GM12872 (cell line): Measurements from ENCODE around the gene RCL1.

Experiments used
- TF ChIP-seq, protein P1 (sequence below): IDR thresholded peaks from 3 replicates; pipeline ENCODE4 v1.5.1; 2011; ENCODE audit warnings: low read depth, mild to moderate bottlenecking, low read length, moderate library complexity; ENCODE audit not compliant: insufficient read depth

The RCL1 gene

DNA sequence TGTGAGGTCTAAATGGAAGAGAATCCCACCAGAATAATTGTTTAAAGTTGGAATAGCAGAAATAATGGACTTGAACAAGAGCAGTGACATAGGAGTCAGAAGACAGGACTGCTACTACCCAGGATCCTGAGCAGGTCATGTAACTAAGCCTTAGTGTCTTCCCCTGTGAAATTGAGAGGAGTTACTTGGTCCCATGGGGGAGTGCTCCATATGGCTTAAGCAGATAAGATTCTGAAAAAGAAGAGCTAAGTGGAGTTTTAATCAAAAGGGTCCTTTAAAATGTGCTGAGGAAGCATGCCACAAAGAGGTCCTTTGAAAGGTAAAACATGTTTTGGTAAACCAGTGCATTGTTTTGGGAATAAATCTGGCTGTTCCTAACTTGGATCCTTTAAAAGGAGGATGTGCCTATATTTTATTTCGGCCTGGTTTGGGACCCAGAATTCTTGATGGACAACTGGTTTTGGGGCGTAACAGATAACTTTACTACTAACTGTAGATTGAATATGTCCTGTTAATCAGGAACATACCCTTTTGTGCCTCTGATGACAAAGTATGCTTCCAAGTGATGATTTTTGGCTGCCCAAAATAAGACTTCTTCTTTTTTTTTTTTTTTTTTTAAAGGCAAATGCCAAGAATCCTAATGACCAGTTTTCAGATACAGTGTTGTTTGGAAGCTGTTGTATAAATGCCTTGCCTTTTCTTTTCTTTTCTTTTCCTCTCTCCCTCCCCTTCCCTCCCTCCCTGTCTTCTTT is 5.7 kb downstream of the RCL1 start:
- TF ChIP-seq, protein P1, sequence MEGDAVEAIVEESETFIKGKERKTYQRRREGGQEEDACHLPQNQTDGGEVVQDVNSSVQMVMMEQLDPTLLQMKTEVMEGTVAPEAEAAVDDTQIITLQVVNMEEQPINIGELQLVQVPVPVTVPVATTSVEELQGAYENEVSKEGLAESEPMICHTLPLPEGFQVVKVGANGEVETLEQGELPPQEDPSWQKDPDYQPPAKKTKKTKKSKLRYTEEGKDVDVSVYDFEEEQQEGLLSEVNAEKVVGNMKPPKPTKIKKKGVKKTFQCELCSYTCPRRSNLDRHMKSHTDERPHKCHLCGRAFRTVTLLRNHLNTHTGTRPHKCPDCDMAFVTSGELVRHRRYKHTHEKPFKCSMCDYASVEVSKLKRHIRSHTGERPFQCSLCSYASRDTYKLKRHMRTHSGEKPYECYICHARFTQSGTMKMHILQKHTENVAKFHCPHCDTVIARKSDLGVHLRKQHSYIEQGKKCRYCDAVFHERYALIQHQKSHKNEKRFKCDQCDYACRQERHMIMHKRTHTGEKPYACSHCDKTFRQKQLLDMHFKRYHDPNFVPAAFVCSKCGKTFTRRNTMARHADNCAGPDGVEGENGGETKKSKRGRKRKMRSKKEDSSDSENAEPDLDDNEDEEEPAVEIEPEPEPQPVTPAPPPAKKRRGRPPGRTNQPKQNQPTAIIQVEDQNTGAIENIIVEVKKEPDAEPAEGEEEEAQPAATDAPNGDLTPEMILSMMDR = no peak

DNA sequence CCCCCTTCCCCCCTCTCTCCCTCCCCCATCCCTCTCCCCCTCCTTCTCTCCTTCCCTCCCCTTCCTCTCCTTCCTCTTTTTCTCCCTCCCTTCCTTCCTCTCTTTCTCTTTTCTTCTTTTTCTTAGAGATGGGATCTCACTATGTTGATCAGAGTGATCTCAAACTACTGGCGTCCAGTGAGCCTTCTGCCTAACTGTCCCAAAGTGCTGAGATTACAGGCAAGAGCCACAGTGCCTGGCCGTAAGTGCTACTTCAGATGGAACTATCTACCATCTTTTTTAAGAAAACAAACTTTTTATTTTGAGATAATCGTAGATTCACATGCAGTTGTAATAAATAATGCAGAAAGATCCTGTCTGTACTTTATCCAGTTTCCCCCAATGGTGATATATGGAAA is 6.3 kb downstream of the RCL1 start:
- TF ChIP-seq, protein P1 = no peak

GRCh38 chr9:4799775-4800174 is 7.0 kb downstream of the RCL1 start:
- TF ChIP-seq, protein P1 = no peak

- TF ChIP-seq, protein P1 = no peak
These were observed 8.4 kb downstream of the RCL1 start for GRCh38 chr9:4801156-4801555.

- TF ChIP-seq, protein P1 = no peak
These were observed 11.2 kb downstream of the RCL1 start for GRCh38 chr9:4803670-4804530.

GRCh38 chr9:4804531-4805016 is 11.8 kb downstream of the RCL1 start:
- TF ChIP-seq, protein P1 = no peak

- TF ChIP-seq, protein P1 = no peak
These were observed 12.6 kb downstream of the RCL1 start for GRCh38 chr9:4805191-4805918.
